ENCODE measurements around the gene RPP25. TPM values are rescaled to one million over a fixed set of nuclear protein-coding genes. Genes with fewer than 3 reads are reported as not detected.

The RPP25 gene, protein sequence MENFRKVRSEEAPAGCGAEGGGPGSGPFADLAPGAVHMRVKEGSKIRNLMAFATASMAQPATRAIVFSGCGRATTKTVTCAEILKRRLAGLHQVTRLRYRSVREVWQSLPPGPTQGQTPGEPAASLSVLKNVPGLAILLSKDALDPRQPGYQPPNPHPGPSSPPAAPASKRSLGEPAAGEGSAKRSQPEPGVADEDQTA
- total RNA-seq = 10 to 100 TPM in 1 of 2 donors, 1 to 10 TPM in 1; 6.5 to 15.9 TPM
- 6.8 TPM for polyA plus RNA-seq (ENCODE audit: insufficient read depth, low read depth, low replicate concordance)
- long read RNA-seq, donor 1, transcript RPP25-201 (1 exons, 3,049 nt) = major isoform, 38 of 38 reads
- long read RNA-seq, donor 1, partial matches to known transcripts = 0 of 38 reads
- long read RNA-seq, donor 1, other reads (novel, unspliced or antisense) = 0 of 38 reads
- long read RNA-seq, donor 2, transcript RPP25-201 (1 exons, 3,049 nt) = major isoform, 31 of 31 reads
- long read RNA-seq, donor 2, partial matches to known transcripts = 0 of 31 reads
- long read RNA-seq, donor 2, other reads (novel, unspliced or antisense) = 0 of 31 reads

GRCh38 chr15:74956648-74957475, at the start of gene RPP25:
Gene RPP25, minus strand, starts transcription at chr15:74956772. Its CDS starts 189 bp downstream, at chr15:74956583.
- intact Hi-C loops (cut with DNase I; ENCODE audit: low total_unique reads) = loop anchor here (10.0 kb wide), 1 partner anchor 322 kb away; no protein-coding TSS in a partner anchor
- Histone ChIP-seq H3K27me3 (no peaks in the 10 kb centered on the region), H3K27ac (peak within 1 kb of the TSS; percentile 72 to 89), H3K4me1 (peaks cover 34% of the 10 kb centered on the region), H3K9me3 (no peaks in the 10 kb centered on the region), H3K36me3 (ENCODE audit: low read depth, missing control alignments) (no peaks in the 10 kb centered on the region), H3K4me3 (peak within 1 kb of the TSS; percentile 62 to 68)
- DNase-seq = peak; percentile 85
- 0 to 1% methylated on average over 6 to 59 of the region's 83 CpGs for WGBS, 2 donors
- TF ChIP-seq POLR2A (IDR thresholded peaks at IDR 0.05) = no peak
- TF ChIP-seq, protein P1, sequence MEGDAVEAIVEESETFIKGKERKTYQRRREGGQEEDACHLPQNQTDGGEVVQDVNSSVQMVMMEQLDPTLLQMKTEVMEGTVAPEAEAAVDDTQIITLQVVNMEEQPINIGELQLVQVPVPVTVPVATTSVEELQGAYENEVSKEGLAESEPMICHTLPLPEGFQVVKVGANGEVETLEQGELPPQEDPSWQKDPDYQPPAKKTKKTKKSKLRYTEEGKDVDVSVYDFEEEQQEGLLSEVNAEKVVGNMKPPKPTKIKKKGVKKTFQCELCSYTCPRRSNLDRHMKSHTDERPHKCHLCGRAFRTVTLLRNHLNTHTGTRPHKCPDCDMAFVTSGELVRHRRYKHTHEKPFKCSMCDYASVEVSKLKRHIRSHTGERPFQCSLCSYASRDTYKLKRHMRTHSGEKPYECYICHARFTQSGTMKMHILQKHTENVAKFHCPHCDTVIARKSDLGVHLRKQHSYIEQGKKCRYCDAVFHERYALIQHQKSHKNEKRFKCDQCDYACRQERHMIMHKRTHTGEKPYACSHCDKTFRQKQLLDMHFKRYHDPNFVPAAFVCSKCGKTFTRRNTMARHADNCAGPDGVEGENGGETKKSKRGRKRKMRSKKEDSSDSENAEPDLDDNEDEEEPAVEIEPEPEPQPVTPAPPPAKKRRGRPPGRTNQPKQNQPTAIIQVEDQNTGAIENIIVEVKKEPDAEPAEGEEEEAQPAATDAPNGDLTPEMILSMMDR (IDR thresholded peaks at IDR 0.05) = no peak

- 63 to 77% methylated on average over 7 of the region's 7 CpGs for WGBS, 2 donors
- H3K4me1 ChIP-seq = peaks cover 10% of the 10 kb centered on the region
- H3K27me3 ChIP-seq = no peaks in the 10 kb centered on the region
- no peaks in the 10 kb centered on the region for H3K36me3 ChIP-seq (ENCODE audit: low read depth, missing control alignments)
- intact Hi-C loops (cut with DNase I; ENCODE audit: low total_unique reads) = no loop called here
- DNase-seq = no peak
- H3K4me3 ChIP-seq = no peak overlapping the region
- H3K9me3 ChIP-seq = no peaks in the 10 kb centered on the region
- no peak overlapping the region for H3K27ac ChIP-seq
- TF ChIP-seq, protein P1 (IDR thresholded peaks at IDR 0.05) = no peak
- TF ChIP-seq POLR2A (IDR thresholded peaks at IDR 0.05) = no peak
These were observed 45.8 kb upstream of the RPP25 start for GRCh38 chr15:75002398-75002797.

GRCh38 chr15:75001310-75001709, 44.7 kb upstream of the RPP25 start:
- H3K36me3 ChIP-seq (ENCODE audit: low read depth, missing control alignments) = no peaks in the 10 kb centered on the region
- H3K27me3 ChIP-seq = no peaks in the 10 kb centered on the region
- DNase-seq = no peak
- H3K27ac ChIP-seq = no peak overlapping the region
- TF ChIP-seq, protein P1 (IDR thresholded peaks at IDR 0.05) = no peak
- no peak for TF ChIP-seq POLR2A (IDR thresholded peaks at IDR 0.05)
- no peaks in the 10 kb centered on the region for H3K9me3 ChIP-seq
- no peak overlapping the region for H3K4me3 ChIP-seq
- peaks cover 12% of the 10 kb centered on the region for H3K4me1 ChIP-seq
- 82 to 88% methylated on average over 6 of the region's 6 CpGs for WGBS, 2 donors
- intact Hi-C loops (cut with DNase I; ENCODE audit: low total_unique reads) = no loop called here

- Histone ChIP-seq H3K36me3 (ENCODE audit: low read depth, missing control alignments) (no peaks in the 10 kb centered on the region), H3K9me3 (no peaks in the 10 kb centered on the region), H3K27me3 (no peaks in the 10 kb centered on the region), H3K27ac (no peak overlapping the region), H3K4me3 (no peak overlapping the region), H3K4me1 (peaks cover 7% of the 10 kb centered on the region)
- 78 to 82% methylated on average over 2 of the region's 2 CpGs for WGBS, 2 donors
- intact Hi-C loops (cut with DNase I; ENCODE audit: low total_unique reads) = no loop called here
- no peak for DNase-seq
- TF ChIP-seq, protein P1 (IDR thresholded peaks at IDR 0.05) = no peak
- no peak for TF ChIP-seq POLR2A (IDR thresholded peaks at IDR 0.05)
These were observed 41.0 kb upstream of the RPP25 start for GRCh38 chr15:74997543-74997942.
